Prostate gland (tissue), 2 donors: Measurements from ENCODE around the gene TMEM178B. TPM values are rescaled to one million over a fixed set of nuclear protein-coding genes. Genes with fewer than 3 reads are reported as not detected.

Source experiments
- DNase-seq: peaks from one replicate; pipeline ENCODE4 v3.0.0-alpha.2; 2019; ENCODE audit warnings: low spot score
- H3K27ac ChIP-seq, 2 donors: fragments of 200-600 bp; sonication (generic); 2 replicates each; pipeline ENCODE4 v1.5.1; 2017 to 2019
- H3K27me3 ChIP-seq: fragments of 200-600 bp; sonication (generic); replicated peaks from 2 replicates; pipeline ENCODE4 v1.5.1; 2019; ENCODE audit not compliant: insufficient read depth
- H3K36me3 ChIP-seq, 2 donors: fragments of 200-600 bp; sonication (generic); 1 replicate in 1 of 2; 2 replicates in 1 of 2; pipeline versions ENCODE4 v1.5.1 to v1.8.1; 2017 to 2019
- H3K4me1 ChIP-seq: fragments of 200-600 bp; sonication (generic); replicated peaks from 2 replicates; pipeline ENCODE4 v1.5.1; 2019
- H3K4me3 ChIP-seq, 2 donors: fragments of 200-600 bp; sonication (generic); 2 replicates each; pipeline ENCODE4 v1.5.1; 2017 to 2019
- H3K9me3 ChIP-seq: fragments of 200-600 bp; sonication (generic); 2 replicates; pipeline ENCODE4 v1.5.1; 2017
- CTCF ChIP-seq, 4 experiments: fragments of 200-600 bp in 2 of 4; fragments of 450-650 bp in 2 of 4; sonication (generic) in 2 of 4; IDR thresholded peaks; 1 replicate in 3 of 4; 2 replicates in 1 of 4; pipeline ENCODE4 v1.5.1; 2016 to 2019; ENCODE audit warnings: antibody characterized with exemption in 4 of 4, mild to moderate bottlenecking in 2 of 4, moderate library complexity in 2 of 4
- POLR2A ChIP-seq: fragments of 450-650 bp; IDR thresholded peaks from one replicate; pipeline ENCODE4 v1.6.1; 2016; ENCODE audit warnings: antibody characterized with exemption, mild to moderate bottlenecking
- POLR2AphosphoS5 ChIP-seq: sonication (generic); formaldehyde crosslinking; IDR thresholded peaks from one replicate; pipeline ENCODE4 v1.6.1; 2017; ENCODE audit warnings: antibody characterized with exemption
- WGBS: methylation state at CpG from one replicate; pipeline ENCODE4 v1.1.5; 2018; 5-methylcytosine and 5-hydroxymethylcytosine counted together
- intact Hi-C: fragments of 100-400 bp; cut with DNase I; formaldehyde crosslinking; loops from one replicate; pipeline ENCODE4 v1.14.2; 2022
- total RNA-seq, 2 donors: library from RNA; depleted of rRNA; stranded (reverse); fragments of >200 nt; gene quantifications; one replicate each; pipeline ENCODE4 v1.1.0, GENCODE V29; 2016

TMEM178B gene
- total RNA-seq, 2 donors from 2014 or later: 3.4 to 5.2 TPM

- Histone ChIP-seq H3K4me3 (no peak overlapping the region), H3K9me3 (no peaks in the 10 kb centered on the region), H3K27ac (no peak overlapping the region), H3K27me3 (no peaks in the 10 kb centered on the region), H3K4me1 (no peaks in the 10 kb centered on the region), H3K36me3 (no peaks in the 10 kb centered on the region)
- WGBS: 81% methylated on average over 8 of the region's 8 CpGs
- TF ChIP-seq CTCF (IDR thresholded peaks at IDR 0.05) (no peak), POLR2A (no peak), POLR2AphosphoS5 (no peak)
- DNase-seq: no peak
- intact Hi-C loops: no loop called here
Observed at GRCh38 chr7:141463986-141464385, 390.1 kb downstream of the TMEM178B start.

GRCh38 chr7:141464551-141464950 lies 390.7 kb downstream of the TMEM178B start:
- intact Hi-C loops: no loop called here
- Histone ChIP-seq H3K4me1 (no peaks in the 10 kb centered on the region), H3K4me3 (no peak overlapping the region), H3K36me3 (no peaks in the 10 kb centered on the region), H3K27me3 (no peaks in the 10 kb centered on the region), H3K27ac (no peak overlapping the region), H3K9me3 (no peaks in the 10 kb centered on the region)
- 91% methylated on average over 2 of the region's 2 CpGs for WGBS
- TF ChIP-seq POLR2AphosphoS5: no peak
- TF ChIP-seq POLR2A: no peak
- no peak for DNase-seq

GRCh38 chr7:141466151-141466904 lies 392.5 kb downstream of the TMEM178B start:
- intact Hi-C loops: no loop called here
- Histone ChIP-seq H3K27me3 (no peaks in the 10 kb centered on the region), H3K36me3 (no peaks in the 10 kb centered on the region), H3K9me3 (no peaks in the 10 kb centered on the region), H3K27ac (no peak overlapping the region), H3K4me1 (no peaks in the 10 kb centered on the region), H3K4me3 (no peak overlapping the region)
- DNase-seq: no peak
- 80% methylated on average over 4 of the region's 4 CpGs for WGBS
- no peak for TF ChIP-seq POLR2AphosphoS5
- no peak for TF ChIP-seq POLR2A
- no peak for TF ChIP-seq CTCF (IDR thresholded peaks at IDR 0.05)

- no peak for TF ChIP-seq CTCF (IDR thresholded peaks at IDR 0.05)
- no peak for TF ChIP-seq POLR2A
- no peak for TF ChIP-seq POLR2AphosphoS5
- no peak overlapping the region for H3K27ac ChIP-seq
- no peak overlapping the region for H3K4me3 ChIP-seq
- intact Hi-C loops: no loop called here
- H3K4me1 ChIP-seq: no peaks in the 10 kb centered on the region
- DNase-seq: no peak
- no peaks in the 10 kb centered on the region for H3K36me3 ChIP-seq
- no peaks in the 10 kb centered on the region for H3K27me3 ChIP-seq
- 84% methylated on average over 5 of the region's 5 CpGs for WGBS
- H3K9me3 ChIP-seq: no peaks in the 10 kb centered on the region
Observed at GRCh38 chr7:141468341-141468740, 394.5 kb downstream of the TMEM178B start.

- H3K4me3 ChIP-seq: no peak overlapping the region
- H3K27me3 ChIP-seq: no peaks in the 10 kb centered on the region
- H3K36me3 ChIP-seq: no peaks in the 10 kb centered on the region
- WGBS: 84% methylated on average over 1 of the region's 1 CpG
- H3K27ac ChIP-seq: no peak overlapping the region
- no peak for DNase-seq
- no peaks in the 10 kb centered on the region for H3K9me3 ChIP-seq
- no peaks in the 10 kb centered on the region for H3K4me1 ChIP-seq
- intact Hi-C loops: no loop called here
- TF ChIP-seq POLR2A (no peak), POLR2AphosphoS5 (no peak), CTCF (IDR thresholded peaks at IDR 0.05) (no peak)
Observed at GRCh38 chr7:141475679-141476078, 401.8 kb downstream of the TMEM178B start.
